Measurements from ENCODE around the gene CNTN4. TPM values are rescaled to one million over a fixed set of nuclear protein-coding genes. Genes with fewer than 3 reads are reported as not detected.

CNTN4 gene
- total and polyA plus RNA-seq, 2 donors (not counting 3 experiments of a cell fraction or from before 2014, with no cell fraction given) = not detected

DNA sequence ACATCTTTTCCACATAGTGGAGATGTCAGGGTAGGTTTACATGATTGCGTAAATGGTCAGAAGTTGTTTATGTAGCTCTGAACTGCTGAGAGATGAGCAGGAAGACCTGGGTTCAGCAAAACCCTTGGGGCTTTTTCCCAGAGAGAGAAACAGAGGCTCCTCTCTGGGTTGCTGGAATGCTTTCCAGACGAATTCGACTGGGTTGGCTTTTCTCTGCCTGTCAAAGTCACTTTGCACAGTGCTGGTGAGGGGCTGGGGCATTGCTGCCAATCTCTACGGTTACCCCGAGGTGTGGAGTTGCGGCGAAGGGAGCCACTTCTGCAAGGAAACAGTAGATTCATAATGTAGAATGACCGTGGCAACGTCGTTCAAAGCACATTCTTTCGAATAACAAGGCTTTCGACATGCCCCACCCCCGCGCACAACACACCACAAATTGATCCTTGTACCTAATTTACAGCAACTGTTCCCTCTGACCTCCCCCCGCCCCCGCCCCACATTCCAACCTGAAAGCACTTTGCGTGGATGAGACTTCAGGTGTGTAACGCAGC is 950 bp upstream of the CNTN4 start:
- Histone ChIP-seq H3K9me1 (replicated peaks; ENCODE audit: control insufficient read depth, extremely low read depth, insufficient read depth, low read length) (no peaks in the 10 kb centered on the region), H3K9ac (replicated peaks; ENCODE audit: extremely low read depth, insufficient read depth, low read length) (no peak overlapping the region), H3K79me2 (ENCODE audit: control insufficient read depth, insufficient read depth, low read length) (no peaks in the 10 kb centered on the region), H4K20me1 (replicated peaks; ENCODE audit: control insufficient read depth, extremely low read depth, insufficient read depth, low read length) (no peaks in the 10 kb centered on the region), H2AFZ (ENCODE audit: low read depth, low read length) (no peak overlapping the region), H3K27ac (ENCODE audit: insufficient read depth, low read depth, low read length) (no peak overlapping the region), H3K4me1 (ENCODE audit: control insufficient read depth, extremely low read depth, insufficient read depth, low read length) (no peaks in the 10 kb centered on the region), H3K4me3 (replicated peaks in 1 of 3; ENCODE audit: insufficient read depth in 1 of 3, low read depth in 1 of 3, low read length in 3 of 3) (no peak overlapping the region), H3K36me3 (ENCODE audit: control insufficient read depth in 2 of 2, extremely low read depth in 1 of 2, insufficient read depth in 2 of 2, low read length in 2 of 2) (no peaks in the 10 kb centered on the region), H3K27me3 (ENCODE audit: control insufficient read depth in 2 of 2, insufficient read depth in 2 of 2, low read length in 2 of 2) (peaks cover 18 to 30% of the 10 kb centered on the region in 2 experiments), H3K4me2 (ENCODE audit: insufficient read depth, low read length) (no peak overlapping the region), H3K9me3 (replicated peaks; ENCODE audit: control insufficient read depth, insufficient read depth, low read length) (no peaks in the 10 kb centered on the region)
- CTCF ChIA-PET = no interaction called here
- intact Hi-C loops (cut with micrococcal nuclease) (no loop called here), dilution Hi-C loops (cut with MboI; ENCODE audit: extremely low pct_ligation_motif_present, low sequenced_read_pairs) (no loop called here)
- BruUV-seq (replicated peaks) = no TSS peak
- no peak for FAIRE-seq
- POLR2A ChIA-PET = no interaction called here
- no peak for DNase-seq (ENCODE audit: low read depth, low spot score)
- TF ChIP-seq, protein P1, sequence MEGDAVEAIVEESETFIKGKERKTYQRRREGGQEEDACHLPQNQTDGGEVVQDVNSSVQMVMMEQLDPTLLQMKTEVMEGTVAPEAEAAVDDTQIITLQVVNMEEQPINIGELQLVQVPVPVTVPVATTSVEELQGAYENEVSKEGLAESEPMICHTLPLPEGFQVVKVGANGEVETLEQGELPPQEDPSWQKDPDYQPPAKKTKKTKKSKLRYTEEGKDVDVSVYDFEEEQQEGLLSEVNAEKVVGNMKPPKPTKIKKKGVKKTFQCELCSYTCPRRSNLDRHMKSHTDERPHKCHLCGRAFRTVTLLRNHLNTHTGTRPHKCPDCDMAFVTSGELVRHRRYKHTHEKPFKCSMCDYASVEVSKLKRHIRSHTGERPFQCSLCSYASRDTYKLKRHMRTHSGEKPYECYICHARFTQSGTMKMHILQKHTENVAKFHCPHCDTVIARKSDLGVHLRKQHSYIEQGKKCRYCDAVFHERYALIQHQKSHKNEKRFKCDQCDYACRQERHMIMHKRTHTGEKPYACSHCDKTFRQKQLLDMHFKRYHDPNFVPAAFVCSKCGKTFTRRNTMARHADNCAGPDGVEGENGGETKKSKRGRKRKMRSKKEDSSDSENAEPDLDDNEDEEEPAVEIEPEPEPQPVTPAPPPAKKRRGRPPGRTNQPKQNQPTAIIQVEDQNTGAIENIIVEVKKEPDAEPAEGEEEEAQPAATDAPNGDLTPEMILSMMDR (IDR thresholded peaks at IDR 0.05; ENCODE audit: extremely low read depth in 1 of 2, insufficient read depth in 1 of 2, low read depth in 1 of 2, low read length in 2 of 2) = no peak
- TF ChIP-seq POLR2A (IDR thresholded peaks at IDR 0.05; ENCODE audit: low read depth, low read length) (no peak), GATA2 (IDR thresholded peaks at IDR 0.05; ENCODE audit: insufficient read depth, insufficient read length, low read depth, low read length) (no peak), JUN (IDR thresholded peaks at IDR 0.05; ENCODE audit: borderline replicate concordance, insufficient read depth, insufficient read length, low read depth) (no peak), FOS (IDR thresholded peaks at IDR 0.05; ENCODE audit: borderline replicate concordance, insufficient read depth, low read length) (no peak), EZH2 (IDR thresholded peaks at IDR 0.05; ENCODE audit: borderline replicate concordance, low read depth, low read length, severe bottlenecking) (no peak), MYC (IDR thresholded peaks at IDR 0.05; ENCODE audit: low read depth, low read length) (no peak), POLR2AphosphoS5 (IDR thresholded peaks at IDR 0.05; ENCODE audit: insufficient read depth, low read depth, low read length) (no peak)
- TF ChIP-seq, protein P2, sequence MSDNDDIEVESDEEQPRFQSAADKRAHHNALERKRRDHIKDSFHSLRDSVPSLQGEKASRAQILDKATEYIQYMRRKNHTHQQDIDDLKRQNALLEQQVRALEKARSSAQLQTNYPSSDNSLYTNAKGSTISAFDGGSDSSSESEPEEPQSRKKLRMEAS (IDR thresholded peaks at IDR 0.05; ENCODE audit: insufficient read depth, insufficient read length) = no peak

All from endothelial cell of umbilical vein (primary cell).